HuH-7 (cell line): ENCODE data around the gene LPP.
"Not testable (repeated sequence)": the region's sequence is repeated elsewhere in the genome, so short reads cannot be mapped to it uniquely, and the experiment has no call there.

ENCODE experiments used
- DNase-seq: peaks from one replicate; pipeline ENCODE4 v3.0.0; 2011; ENCODE audit warnings: low spot score

The LPP gene

GRCh38 chr3:188435266-188435665 lies 281.3 kb downstream of the LPP start:
- no peak for DNase-seq

- no peak for DNase-seq
Observed at GRCh38 chr3:188437926-188438325, 284.0 kb downstream of the LPP start.

- no peak for DNase-seq
Observed at GRCh38 chr3:188439080-188439479, 285.1 kb downstream of the LPP start.

- DNase-seq = no peak
Observed at GRCh38 chr3:188440340-188440972, 286.5 kb downstream of the LPP start.

- no peak for DNase-seq
Observed at GRCh38 chr3:188442430-188442829, 288.5 kb downstream of the LPP start.

- DNase-seq = not testable (repeated sequence)
Observed at GRCh38 chr3:188445175-188445574, 291.2 kb downstream of the LPP start.

- no peak for DNase-seq
Observed at GRCh38 chr3:188446014-188446413, 292.1 kb downstream of the LPP start.

- no peak for DNase-seq
Observed at GRCh38 chr3:188446766-188447165, 292.8 kb downstream of the LPP start.

GRCh38 chr3:188448813-188449212 lies 294.9 kb downstream of the LPP start:
- no peak for DNase-seq

GRCh38 chr3:188449421-188449820 lies 295.5 kb downstream of the LPP start:
- no peak for DNase-seq

- DNase-seq = no peak
Observed at GRCh38 chr3:188452158-188452772, 298.3 kb downstream of the LPP start.

- DNase-seq = no peak
Observed at GRCh38 chr3:188453431-188454384, 299.8 kb downstream of the LPP start.

- DNase-seq = no peak
Observed at GRCh38 chr3:188455748-188456147, 301.8 kb downstream of the LPP start.

GRCh38 chr3:188458756-188459155 lies 304.8 kb downstream of the LPP start:
- DNase-seq = no peak

GRCh38 chr3:188465311-188465710 lies 311.4 kb downstream of the LPP start:
- DNase-seq = no peak

- DNase-seq = no peak
Observed at GRCh38 chr3:188468196-188468595, 314.2 kb downstream of the LPP start.

GRCh38 chr3:188468662-188469061 lies 314.7 kb downstream of the LPP start:
- no peak for DNase-seq

GRCh38 chr3:188469228-188469885 lies 315.4 kb downstream of the LPP start:
- no peak for DNase-seq

- no peak for DNase-seq
Observed at GRCh38 chr3:188470508-188471130, 316.7 kb downstream of the LPP start.

- DNase-seq = no peak
Observed at GRCh38 chr3:188471723-188472122, 317.8 kb downstream of the LPP start.

- DNase-seq = no peak
Observed at GRCh38 chr3:188472336-188472735, 318.4 kb downstream of the LPP start.

- DNase-seq = no peak
Observed at GRCh38 chr3:188473045-188473444, 319.1 kb downstream of the LPP start.
